HCT116 (cell line): ENCODE results near the gene RNF126. TPM values are rescaled to one million over a fixed set of nuclear protein-coding genes. Genes with fewer than 3 reads are reported as not detected.
A peak's percentile ranks its signal among the peaks of the same experiment; 100 is the strongest.

Experiments
- ATAC-seq: fragments of 200-7000 bp; cut with Tn5 transposase; 2 replicates; pipeline ENCODE4 v1.9.1; 2020; ENCODE audit warnings: mild to moderate bottlenecking, moderate library complexity
- BruUV-seq: library from RNA; stranded (reverse); fragments of 400-500 nt; replicated peaks from 2 replicates; lab custom pipeline; 2021; lab: Mats Ljungman, UMichigan
- CTCF ChIA-PET: fragments of 300-600 bp; sonication (Branson Sonifier 250); formaldehyde crosslinking; loops from one replicate; lab custom pipeline; 2021; ENCODE audit warnings: antibody characterized with exemption; lab: Charles Lee
- POLR2A ChIA-PET: fragments of 300-600, 350-600 bp; sonication (Branson Sonifier 250); formaldehyde crosslinking; loops from one replicate; lab custom pipeline; 2021; ENCODE audit warnings: antibody characterized with exemption; lab: Charles Lee
- RAD21 ChIA-PET, 2 experiments: fragments of 300-600 bp; sonication (Branson Sonifier 250); formaldehyde crosslinking; loops; one replicate each; lab custom pipeline; 2023; ENCODE audit warnings: low total read pairs in 2 of 2; ENCODE audit not compliant: uncharacterized antibody in 2 of 2, unreplicated experiment in 2 of 2, low non-redundant PET in 1 of 2; lab: Charles Lee
- DNase-seq: peaks from one replicate; pipeline ENCODE4 v3.0.0-alpha.2; 2010; ENCODE audit warnings: low read depth, low spot score
- H2AFZ ChIP-seq: fragments of 200-600 bp; shearing (Covaris generic), sonication (generic); 2 replicates; pipeline ENCODE4 v1.6.1; 2017; ENCODE audit warnings: low read depth, mixed run types, mixed read lengths, antibody characterized with exemption, low read length; ENCODE audit not compliant: poor library complexity, severe bottlenecking
- H3K27ac ChIP-seq: 2 replicates; pipeline ENCODE4 v1.5.1; 2012; ENCODE audit warnings: low read depth, low read length
- H3K27me3 ChIP-seq: fragments of 200-600 bp; sonication (generic); 2 replicates; pipeline ENCODE4 v1.6.1; 2016; ENCODE audit warnings: mixed run types, low read length, mixed read lengths; ENCODE audit not compliant: insufficient read depth
- H3K36me3 ChIP-seq, 2 experiments: fragments of 200-500 bp in 1 of 2; fragments of 200-600 bp in 1 of 2; sonication (Bioruptor generic) in 1 of 2; sonication (generic) in 1 of 2; 2 replicates each; pipeline versions ENCODE4 v1.5.1 to v1.6.1; 2014 to 2016; ENCODE audit warnings: low read length in 2 of 2, inconsistent platforms in 1 of 2, mixed read lengths in 1 of 2, mixed run types in 1 of 2; ENCODE audit not compliant: insufficient read depth in 2 of 2, control insufficient read depth in 1 of 2
- H3K4me1 ChIP-seq, 2 experiments: fragments of 200-600 bp in 1 of 2; sonication (generic) in 1 of 2; 2 replicates each; pipeline versions ENCODE4 v1.5.1 to v1.6.1; 2012 to 2017; ENCODE audit warnings: low read length in 2 of 2, inconsistent platforms in 1 of 2, mild to moderate bottlenecking in 1 of 2, mixed read lengths in 1 of 2, mixed run types in 1 of 2, moderate library complexity in 1 of 2; ENCODE audit not compliant: insufficient read depth in 2 of 2, control insufficient read depth in 1 of 2
- H3K4me2 ChIP-seq: fragments of 200-600 bp; sonication (generic); 2 replicates; pipeline ENCODE4 v1.6.1; 2017; ENCODE audit warnings: mixed run types, low read length, mixed read lengths
- H3K4me3 ChIP-seq, 2 experiments: fragments of 200-600 bp in 1 of 2; sonication (generic) in 1 of 2; replicated peaks in 1 of 2; 2 replicates each; pipeline ENCODE4 v1.5.1; 2011 to 2016; ENCODE audit warnings: low read length in 2 of 2, control low read depth in 1 of 2, low read depth in 1 of 2, mild to moderate bottlenecking in 1 of 2, mixed read lengths in 1 of 2, mixed run types in 1 of 2
- H3K79me2 ChIP-seq: fragments of 200-600 bp; sonication (generic); 2 replicates; pipeline ENCODE4 v1.6.1; 2017; ENCODE audit warnings: mild to moderate bottlenecking, mixed run types, low read length, moderate library complexity, mixed read lengths; ENCODE audit not compliant: insufficient read depth
- H3K9ac ChIP-seq: fragments of 200-600 bp; sonication (generic); 2 replicates; pipeline ENCODE4 v1.6.1; 2016; ENCODE audit warnings: low read length, mixed read lengths
- H3K9me2 ChIP-seq: fragments of 200-600 bp; sonication (generic), shearing (Covaris generic); 2 replicates; pipeline ENCODE4 v1.6.1; 2017; ENCODE audit warnings: mixed run types, mild to moderate bottlenecking, moderate library complexity; ENCODE audit not compliant: insufficient read depth
- H3K9me3 ChIP-seq, 2 experiments: fragments of 200-500 bp in 1 of 2; fragments of 200-600 bp in 1 of 2; sonication (Bioruptor generic) in 1 of 2; sonication (generic) in 1 of 2; 2 replicates each; pipeline ENCODE4 v1.6.1; 2014 to 2017; ENCODE audit warnings: low read length in 2 of 2, mixed read lengths in 2 of 2, inconsistent platforms in 1 of 2, low read depth in 1 of 2, mild to moderate bottlenecking in 1 of 2, mixed run types in 1 of 2, moderate library complexity in 1 of 2; ENCODE audit not compliant: control insufficient read depth in 1 of 2, insufficient read depth in 1 of 2
- H4K20me1 ChIP-seq: fragments of 200-600 bp; sonication (generic), shearing (Covaris generic); 2 replicates; pipeline ENCODE4 v1.6.1; 2017; ENCODE audit warnings: mixed run types, mild to moderate bottlenecking, moderate library complexity; ENCODE audit not compliant: insufficient read depth
- CBX3 ChIP-seq: IDR thresholded peaks from 2 replicates; pipeline ENCODE4 v1.6.1; 2012; ENCODE audit warnings: low read depth
- EZH2phosphoT487 ChIP-seq: fragments of 200-600 bp; IDR thresholded peaks from 2 replicates; pipeline ENCODE4 v1.6.1; 2018; ENCODE audit warnings: antibody characterized with exemption, borderline replicate concordance
- MAX ChIP-seq: IDR thresholded peaks from 2 replicates; pipeline ENCODE4 v1.6.1; 2012
- POLR2AphosphoS5 ChIP-seq: IDR thresholded peaks from 2 replicates; pipeline ENCODE4 v1.6.1; 2011; ENCODE audit warnings: mild to moderate bottlenecking, low read depth, low read length, moderate library complexity
- RAD21 ChIP-seq: IDR thresholded peaks from 2 replicates; pipeline ENCODE4 v1.6.1; 2012; ENCODE audit warnings: low read depth, mild to moderate bottlenecking
- SRF ChIP-seq: IDR thresholded peaks from 2 replicates; pipeline ENCODE4 v1.6.1; 2012; ENCODE audit warnings: low read depth
- TCF7L2 ChIP-seq: IDR thresholded peaks from 2 replicates; pipeline ENCODE4 v1.7.0; 2011; ENCODE audit warnings: borderline replicate concordance, inconsistent platforms; ENCODE audit not compliant: insufficient read depth, insufficient read length; ENCODE audit errors: extremely low read depth
- YY1 ChIP-seq: IDR thresholded peaks from 2 replicates; pipeline ENCODE4 v1.6.1; 2011; ENCODE audit warnings: low read length, low read depth, moderate library complexity, mild to moderate bottlenecking; ENCODE audit not compliant: insufficient replicate concordance; ENCODE audit errors: extremely low read depth
- ZBTB33 ChIP-seq: IDR thresholded peaks from 2 replicates; pipeline ENCODE4 v1.6.1; 2011; ENCODE audit warnings: mild to moderate bottlenecking, low read length, moderate library complexity; ENCODE audit not compliant: insufficient replicate concordance; ENCODE audit errors: extremely low read depth
- ZFX ChIP-seq: fragments of 450-650 bp; IDR thresholded peaks from 2 replicates; pipeline ENCODE4 v1.6.1; 2017
- intact Hi-C: fragments of 100-400 bp; cut with micrococcal nuclease; formaldehyde crosslinking; loops from 2 replicates; pipeline ENCODE4 v1.10.0; 2022
- total RNA-seq: library from RNA; stranded (reverse); gene quantifications from one replicate; pipeline ENCODE4 v1.2.1, GENCODE V29; 2021; ENCODE audit not compliant: unreplicated experiment

RNF126 gene
- total RNA-seq, 1 experiment from 2014 or later: 93.8 TPM

GRCh38 chr19:676339-677105 lies 13.5 kb upstream of the RNF126 start, which contains the start of gene FSTL3:
FSTL3 (plus strand) TSS chr19:676392; CDS start chr19:676424, 32 bp downstream.
- H3K9me2 ChIP-seq: no peaks in the 10 kb centered on the region
- POLR2A ChIA-PET: interaction anchor here (1.1 to 1.5 kb wide), 5 partner anchors 11 to 76 kb away, joined by 4 to 5 read pairs (median 4); partner anchors contain the start of genes MISP and RNF126
- H3K9me3 ChIP-seq: no peaks in the 10 kb centered on the region
- H3K4me1 ChIP-seq: peaks cover 21 to 47% of the 10 kb centered on the region in 2 experiments
- H4K20me1 ChIP-seq: no peaks in the 10 kb centered on the region
- ATAC-seq: no peak
- no peaks in the 10 kb centered on the region for H3K27me3 ChIP-seq
- peak within 1 kb of the TSS; percentile 75 for H3K27ac ChIP-seq
- no peak for DNase-seq
- no peaks in the 10 kb centered on the region; a peak in 1 of 4 replicates for H3K36me3 ChIP-seq
- TF ChIP-seq MAX (peak; percentile 52), CBX3 (no peak), ZFX (peak; percentile 47; the same call in 1 of the 2 replicates), POLR2AphosphoS5 (peak; percentile 84), TCF7L2 (no peak), RAD21 (no peak), YY1 (no peak)
- intact Hi-C loops: no loop called here
- peaks cover 22% of the 10 kb centered on the region; the same call in 1 of the 2 replicates for H3K79me2 ChIP-seq
- peak within 1 kb of the TSS; percentile 62 to 85 for H3K4me3 ChIP-seq
- no peak within 1 kb of the TSS for H2AFZ ChIP-seq
- H3K4me2 ChIP-seq: peak within 1 kb of the TSS; percentile 98
- CTCF ChIA-PET: interaction anchor here (0.6 to 1.4 kb wide), 2 partner anchors 13 to 564 kb away, joined by 5 to 6 read pairs; partner anchors contain the start of gene RNF126
- TSS peak; percentile 55 for BruUV-seq
- RAD21 ChIA-PET: interaction anchor here in 1 of 2 experiments (1.0 kb wide), 2 partner anchors 13 to 58 kb away, joined by 4 to 6 read pairs; partner anchors contain the start of gene RNF126
- peak within 1 kb of the TSS; percentile 90 for H3K9ac ChIP-seq

- Histone ChIP-seq H3K79me2 (peaks cover 22% of the 10 kb centered on the region; the same call in 1 of the 2 replicates), H3K9me3 (no peaks in the 10 kb centered on the region), H3K9ac (peak overlapping the region; percentile 90), H3K27me3 (no peaks in the 10 kb centered on the region), H3K27ac (peak overlapping the region; percentile 75; the same call in 1 of the 2 replicates), H2AFZ (no peak overlapping the region), H3K4me2 (peak overlapping the region; percentile 98), H4K20me1 (no peaks in the 10 kb centered on the region), H3K9me2 (no peaks in the 10 kb centered on the region), H3K4me3 (peak overlapping the region; percentile 62 to 85), H3K36me3 (no peaks in the 10 kb centered on the region; a peak in 1 of 4 replicates), H3K4me1 (peaks cover 17 to 42% of the 10 kb centered on the region in 2 experiments)
- intact Hi-C loops: no loop called here
- no peak for TF ChIP-seq SRF
- TF ChIP-seq YY1: no peak
- TF ChIP-seq CBX3: no peak
- TF ChIP-seq RAD21: no peak
- no peak for TF ChIP-seq ZBTB33
- no peak for TF ChIP-seq EZH2phosphoT487
- no peak for TF ChIP-seq ZFX
- TF ChIP-seq POLR2AphosphoS5: no peak
- no TSS peak for BruUV-seq
- ChIA-PET RAD21 (no interaction called here), CTCF (no interaction called here), POLR2A (interaction anchor here (1.2 kb wide), 2 partner anchors 13 to 28 kb away, joined by 4 to 5 read pairs; partner anchors contain the start of gene RNF126)
- ATAC-seq (no peak), DNase-seq (no peak)
These were observed 13.0 kb upstream of the RNF126 start for GRCh38 chr19:676007-676338.
